Nephron progenitor cell (in vitro differentiated cells): ENCODE results near the gene METTL25.

Experiments used
- DNase-seq: peaks from one replicate; pipeline ENCODE4 v3.0.0; 2021
- H3K27ac Mint-ChIP-seq: 2 replicates; pipeline ENCODE4 v1.8.0; 2021; ENCODE audit warnings: mild to moderate bottlenecking, moderate library complexity, mixed read lengths
- H3K27me3 Mint-ChIP-seq: 2 replicates; pipeline ENCODE4 v1.8.0; 2021; ENCODE audit warnings: mild to moderate bottlenecking, low read depth, mixed read lengths; ENCODE audit not compliant: poor library complexity
- H3K36me3 Mint-ChIP-seq: 2 replicates; pipeline ENCODE4 v1.8.0; 2021; ENCODE audit warnings: low read depth, mixed read lengths
- H3K4me1 Mint-ChIP-seq: 2 replicates; pipeline ENCODE4 v1.8.0; 2021; ENCODE audit warnings: mixed read lengths
- H3K4me3 Mint-ChIP-seq: 2 replicates; pipeline ENCODE4 v1.8.0; 2021; ENCODE audit warnings: mild to moderate bottlenecking, moderate library complexity, mixed read lengths
- H3K9me3 Mint-ChIP-seq: 2 replicates; pipeline ENCODE4 v1.8.0; 2021; ENCODE audit warnings: mild to moderate bottlenecking, moderate library complexity, mixed read lengths
- CTCF ChIP-seq: fragments of 200-600 bp; sonication (generic); IDR thresholded peaks from 2 replicates; pipeline ENCODE4 v1.5.0; 2021; ENCODE audit warnings: antibody characterized with exemption

METTL25 gene

GRCh38 chr12:82515652-82516051 is 157.3 kb downstream of the METTL25 start:
- no peak for DNase-seq
- Mint-ChIP-seq H3K27ac (no peak overlapping the region), H3K4me3 (no peak overlapping the region), H3K36me3 (no peaks in the 10 kb centered on the region), H3K4me1 (no peaks in the 10 kb centered on the region), H3K9me3 (no peaks in the 10 kb centered on the region), H3K27me3 (no peaks in the 10 kb centered on the region)
- no peak for TF ChIP-seq CTCF

DNA sequence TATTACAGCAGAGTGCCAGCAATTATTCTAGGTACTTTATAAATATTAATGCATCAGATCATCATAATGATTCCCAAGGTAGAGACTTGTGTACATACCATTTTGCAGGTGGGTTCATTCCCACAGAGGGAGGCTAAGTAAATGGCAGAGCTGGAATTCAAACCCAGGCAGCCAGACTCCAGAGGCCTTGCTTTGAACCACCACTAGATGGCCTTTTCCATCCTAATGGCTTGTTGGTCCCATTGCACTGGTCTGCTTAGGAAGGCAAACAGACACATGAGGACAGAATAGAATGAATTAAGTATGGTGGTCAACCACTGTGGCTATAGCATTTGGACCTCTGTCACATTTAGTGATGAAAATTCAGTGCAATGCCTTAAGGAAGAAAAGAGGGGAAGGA is 158.7 kb downstream of the METTL25 start:
- no peaks in the 10 kb centered on the region for H3K4me1 Mint-ChIP-seq
- no peaks in the 10 kb centered on the region for H3K27me3 Mint-ChIP-seq
- H3K9me3 Mint-ChIP-seq: no peaks in the 10 kb centered on the region

GRCh38 chr12:82517808-82518207 is 159.5 kb downstream of the METTL25 start:
- no peaks in the 10 kb centered on the region for H3K4me1 Mint-ChIP-seq
- no peaks in the 10 kb centered on the region for H3K9me3 Mint-ChIP-seq
- no peak overlapping the region for H3K27ac Mint-ChIP-seq
- H3K4me3 Mint-ChIP-seq: no peak overlapping the region
- H3K27me3 Mint-ChIP-seq: no peaks in the 10 kb centered on the region
- no peak for TF ChIP-seq CTCF
- no peaks in the 10 kb centered on the region for H3K36me3 Mint-ChIP-seq
- DNase-seq: no peak

More for the DNA sequence above, 158.7 kb downstream of the METTL25 start:
- no peak for TF ChIP-seq CTCF
- Mint-ChIP-seq H3K27ac (no peak overlapping the region), H3K36me3 (no peaks in the 10 kb centered on the region), H3K4me3 (no peak overlapping the region)
- DNase-seq: no peak

GRCh38 chr12:82519510-82519909 is 161.2 kb downstream of the METTL25 start:
- H3K9me3 Mint-ChIP-seq: no peaks in the 10 kb centered on the region
- TF ChIP-seq CTCF: no peak
- no peaks in the 10 kb centered on the region for H3K27me3 Mint-ChIP-seq
- no peak overlapping the region for H3K27ac Mint-ChIP-seq
- H3K4me1 Mint-ChIP-seq: no peaks in the 10 kb centered on the region
- no peak for DNase-seq
- H3K36me3 Mint-ChIP-seq: no peaks in the 10 kb centered on the region
- H3K4me3 Mint-ChIP-seq: no peak overlapping the region

GRCh38 chr12:82522285-82522684 is 164.0 kb downstream of the METTL25 start:
- H3K36me3 Mint-ChIP-seq: no peaks in the 10 kb centered on the region
- no peaks in the 10 kb centered on the region for H3K4me1 Mint-ChIP-seq
- H3K27me3 Mint-ChIP-seq: no peaks in the 10 kb centered on the region
- H3K9me3 Mint-ChIP-seq: no peaks in the 10 kb centered on the region
- H3K4me3 Mint-ChIP-seq: no peak overlapping the region
- no peak for DNase-seq
- no peak overlapping the region for H3K27ac Mint-ChIP-seq
- TF ChIP-seq CTCF: no peak

GRCh38 chr12:82522762-82523161 is 164.4 kb downstream of the METTL25 start:
- Mint-ChIP-seq H3K9me3 (no peaks in the 10 kb centered on the region), H3K4me1 (no peaks in the 10 kb centered on the region), H3K4me3 (no peak overlapping the region), H3K27me3 (no peaks in the 10 kb centered on the region), H3K27ac (no peak overlapping the region), H3K36me3 (no peaks in the 10 kb centered on the region)
- TF ChIP-seq CTCF: no peak
- no peak for DNase-seq
